Neural cell (in vitro differentiated cells): ENCODE measurements around the gene AKT1S1. TPM values are rescaled to one million over a fixed set of nuclear protein-coding genes. Genes with fewer than 3 reads are reported as not detected.

ENCODE experiments used
- H2AFZ ChIP-seq: fragments of 200-600, 300-800 bp; sonication (generic), shearing (Covaris generic); 2 replicates; pipeline ENCODE4 v1.6.0; 2014; ENCODE audit warnings: low read depth, mild to moderate bottlenecking, antibody characterized with exemption, low read length, moderate library complexity
- H3F3A ChIP-seq: fragments of 200-600 bp; shearing (Covaris generic); 2 replicates; pipeline ENCODE4 v1.6.1; 2016; ENCODE audit warnings: mild to moderate bottlenecking, moderate library complexity, mixed read lengths, antibody characterized with exemption, low read length; ENCODE audit not compliant: insufficient read depth, poor library complexity, severe bottlenecking
- H3K27ac ChIP-seq: fragments of 200-600, 300-800 bp; sonication (generic), shearing (Covaris generic); 2 replicates; pipeline ENCODE4 v1.5.1; 2014; ENCODE audit warnings: mild to moderate bottlenecking, low read length, moderate library complexity
- H3K27me3 ChIP-seq: fragments of 300-800, 200-600 bp; sonication (generic), shearing (Covaris generic); 2 replicates; pipeline ENCODE4 v1.6.0; 2014; ENCODE audit warnings: mild to moderate bottlenecking, low read depth, low read length, moderate library complexity; ENCODE audit not compliant: insufficient read depth
- H3K36me3 ChIP-seq: fragments of 300-800, 200-600 bp; sonication (generic), shearing (Covaris generic); 2 replicates; pipeline ENCODE4 v1.5.1; 2014; ENCODE audit warnings: mild to moderate bottlenecking, antibody characterized with exemption, low read length, moderate library complexity; ENCODE audit not compliant: insufficient read depth
- H3K4me2 ChIP-seq: fragments of 300-800, 200-600 bp; sonication (generic), shearing (Covaris generic); 2 replicates; pipeline ENCODE4 v1.6.0; 2014; ENCODE audit warnings: mild to moderate bottlenecking, low read length
- H3K4me3 ChIP-seq: fragments of 300-800, 200-600 bp; sonication (generic), shearing (Covaris generic); 2 replicates; pipeline ENCODE4 v1.5.1; 2014; ENCODE audit warnings: mild to moderate bottlenecking, low read length, moderate library complexity
- H3K79me2 ChIP-seq: fragments of 200-600 bp; shearing (Covaris generic); replicated peaks from 2 replicates; pipeline ENCODE4 v1.6.0; 2014; ENCODE audit warnings: mild to moderate bottlenecking, low read length, moderate library complexity; ENCODE audit not compliant: insufficient read depth
- H3K9ac ChIP-seq: fragments of 300-800, 200-600 bp; sonication (generic), shearing (Covaris generic); 2 replicates; pipeline ENCODE4 v1.6.1; 2016; ENCODE audit warnings: mild to moderate bottlenecking, low read length, mixed read lengths
- H3K9me2 ChIP-seq: fragments of 200-600 bp; shearing (Covaris generic); 2 replicates; pipeline ENCODE4 v1.6.1; 2016; ENCODE audit warnings: mild to moderate bottlenecking, low read length, mixed read lengths; ENCODE audit not compliant: insufficient read depth
- H3K9me3 ChIP-seq: fragments of 200-600, 300-800 bp; sonication (generic), shearing (Covaris generic); 2 replicates; pipeline ENCODE4 v1.6.1; 2016; ENCODE audit warnings: mild to moderate bottlenecking, mixed run types, low read length, moderate library complexity, mixed read lengths
- H4K20me1 ChIP-seq: fragments of 200-600 bp; shearing (Covaris generic); 2 replicates; pipeline ENCODE4 v1.6.1; 2016; ENCODE audit warnings: mild to moderate bottlenecking, mixed run types; ENCODE audit not compliant: insufficient read depth
- CTCF ChIP-seq: fragments of 450-650 bp; IDR thresholded peaks from 2 replicates; pipeline ENCODE4 v1.5.1; 2014; ENCODE audit warnings: antibody characterized with exemption, mild to moderate bottlenecking, moderate library complexity; ENCODE audit not compliant: poor library complexity, severe bottlenecking
- EP300 ChIP-seq: fragments of 450-650 bp; conservative IDR thresholded peaks from 2 replicates; pipeline ENCODE4 v1.6.1; 2014; ENCODE audit warnings: antibody characterized with exemption, mild to moderate bottlenecking, moderate library complexity; ENCODE audit not compliant: poor library complexity, severe bottlenecking
- EZH2 ChIP-seq: fragments of 200-600, 300-800 bp; shearing (Covaris generic), sonication (generic); IDR thresholded peaks from 2 replicates; pipeline ENCODE4 v1.6.1; 2014; ENCODE audit warnings: antibody characterized with exemption, low read length, borderline replicate concordance, mild to moderate bottlenecking; ENCODE audit not compliant: insufficient read depth, poor library complexity, severe bottlenecking
- MXI1 ChIP-seq: fragments of 450-650 bp; conservative IDR thresholded peaks from 2 replicates; pipeline ENCODE4 v1.6.1; 2014; ENCODE audit warnings: antibody characterized with exemption, mild to moderate bottlenecking; ENCODE audit not compliant: poor library complexity, severe bottlenecking
- POLR2AphosphoS5 ChIP-seq: IDR thresholded peaks from 2 replicates; pipeline ENCODE4 v1.6.1; 2012
- RAD21 ChIP-seq: fragments of 450-650 bp; conservative IDR thresholded peaks from 2 replicates; pipeline ENCODE4 v1.6.1; 2014; ENCODE audit warnings: antibody characterized with exemption, mild to moderate bottlenecking, moderate library complexity
- REST ChIP-seq: IDR thresholded peaks from 2 replicates; pipeline ENCODE4 v1.6.1; 2012; ENCODE audit warnings: borderline replicate concordance
- SMC3 ChIP-seq: fragments of 450-650 bp; conservative IDR thresholded peaks from 2 replicates; pipeline ENCODE4 v1.6.1; 2014; ENCODE audit warnings: antibody characterized with exemption, mild to moderate bottlenecking, moderate library complexity; ENCODE audit not compliant: poor library complexity
- TAF1 ChIP-seq: IDR thresholded peaks from 2 replicates; pipeline ENCODE4 v1.6.1; 2012; ENCODE audit warnings: low read depth
- polyA plus RNA-seq: library from polyadenylated mRNA; depleted of rRNA; stranded (reverse); fragments of >200 nt; gene quantifications from 2 replicates; pipeline ENCODE4 v1.2.3, GENCODE V29; 2014

AKT1S1 gene
- polyA plus RNA-seq, 1 donor from 2014 or later, result 4.8 TPM

GRCh38 chr19:49907745-49908446 is 30.7 kb upstream of the AKT1S1 start (continued):
- TF ChIP-seq EP300 (no peak), RAD21 (no peak), POLR2AphosphoS5 (no peak)

GRCh38 chr19:49906879-49907564 is 29.9 kb upstream of the AKT1S1 start:
- H4K20me1 ChIP-seq, result no peaks in the 10 kb centered on the region

More at GRCh38 chr19:49906879-49907564, 29.9 kb upstream of the AKT1S1 start:
- H3F3A ChIP-seq, result no peaks in the 10 kb centered on the region
- H3K79me2 ChIP-seq, result no peaks in the 10 kb centered on the region
- H3K9me2 ChIP-seq, result no peaks in the 10 kb centered on the region
- no peaks in the 10 kb centered on the region for H3K36me3 ChIP-seq
- no peak overlapping the region for H3K4me2 ChIP-seq
- no peaks in the 10 kb centered on the region for H3K27me3 ChIP-seq
- H3K4me3 ChIP-seq, result no peak overlapping the region
- H3K27ac ChIP-seq, result no peak overlapping the region
- H2AFZ ChIP-seq, result no peak overlapping the region
- H3K9ac ChIP-seq, result no peak overlapping the region
- H3K9me3 ChIP-seq, result no peaks in the 10 kb centered on the region
- TF ChIP-seq EZH2, result no peak
- TF ChIP-seq RAD21, result no peak
- no peak for TF ChIP-seq MXI1
- no peak for TF ChIP-seq TAF1
- no peak for TF ChIP-seq CTCF
- no peak for TF ChIP-seq POLR2AphosphoS5
- no peak for TF ChIP-seq EP300
- no peak for TF ChIP-seq REST
- TF ChIP-seq SMC3, result no peak
